IMR-90 (cell line): ENCODE measurements around the gene SAXO1. TPM values are rescaled to one million over a fixed set of nuclear protein-coding genes. Genes with fewer than 3 reads are reported as not detected.

Experiments used
- ATAC-seq: fragments of 200-7000 bp; cut with Tn5 transposase; 2 replicates; pipeline ENCODE4 v1.9.1; 2020; ENCODE audit warnings: low read depth, mild to moderate bottlenecking, moderate library complexity
- BruUV-seq: library from RNA; stranded (reverse); fragments of 400-500 nt; replicated peaks from 2 replicates; lab custom pipeline; 2021; lab: Mats Ljungman, UMichigan
- CTCF ChIA-PET: fragments of 300-600 bp; formaldehyde crosslinking; extraction: SDS; loops from one replicate; lab custom pipeline; 2021; ENCODE audit warnings: antibody characterized with exemption; lab: Yijun Ruan, JAX
- POLR2A ChIA-PET: fragments of 300-600 bp; sonication (Branson Sonifier 250); formaldehyde crosslinking; loops from one replicate; lab custom pipeline; 2022; ENCODE audit warnings: antibody characterized with exemption; ENCODE audit not compliant: unreplicated experiment; lab: Charles Lee
- DNase-seq: peaks from one replicate; pipeline ENCODE4 v3.0.0; 2013
- H2AFZ ChIP-seq: replicated peaks from 2 replicates; pipeline ENCODE3; 2013; ENCODE audit warnings: low read length, mild to moderate bottlenecking; ENCODE audit not compliant: poor library complexity
- H2AK5ac ChIP-seq: 2 replicates; pipeline ENCODE4 v1.6.1; 2013; ENCODE audit warnings: low read depth, low read length, inconsistent platforms
- H2AK9ac ChIP-seq: replicated peaks from 2 replicates; pipeline ENCODE3; 2013; ENCODE audit warnings: mild to moderate bottlenecking, low read depth, low read length, moderate library complexity; ENCODE audit not compliant: poor library complexity
- H2BK120ac ChIP-seq: 2 replicates; pipeline ENCODE4 v1.6.1; 2013; ENCODE audit warnings: low read depth, low read length, inconsistent platforms
- H2BK15ac ChIP-seq: 3 replicates; pipeline ENCODE4 v1.6.1; 2013; ENCODE audit warnings: low read depth, low read length, inconsistent platforms
- H2BK20ac ChIP-seq: 2 replicates; pipeline ENCODE4 v1.6.1; 2013; ENCODE audit warnings: low read depth, mild to moderate bottlenecking, inconsistent platforms, low read length, moderate library complexity
- H2BK5ac ChIP-seq: 2 replicates; pipeline ENCODE4 v1.6.1; 2013; ENCODE audit warnings: mild to moderate bottlenecking, low read depth, low read length, inconsistent platforms; ENCODE audit not compliant: poor library complexity, severe bottlenecking
- H3K14ac ChIP-seq: replicated peaks from 2 replicates; pipeline ENCODE4 v1.6.1; 2013; ENCODE audit warnings: low read depth, low read length, inconsistent platforms
- H3K18ac ChIP-seq: 2 replicates; pipeline ENCODE4 v1.6.1; 2013; ENCODE audit warnings: low read depth, low read length, control low read depth
- H3K23ac ChIP-seq: 2 replicates; pipeline ENCODE4 v1.6.1; 2013; ENCODE audit warnings: low read depth, low read length, inconsistent platforms
- H3K27ac ChIP-seq: 2 replicates; pipeline ENCODE4 v1.5.1; 2013; ENCODE audit warnings: mild to moderate bottlenecking, control low read depth, low read length; ENCODE audit not compliant: insufficient read depth
- H3K27me3 ChIP-seq: 2 replicates; pipeline ENCODE4 v1.6.1; 2013; ENCODE audit warnings: low read length; ENCODE audit not compliant: control insufficient read depth, insufficient read depth
- H3K36me3 ChIP-seq: 2 replicates; pipeline ENCODE4 v1.6.1; 2013; ENCODE audit warnings: low read length, mixed read lengths; ENCODE audit not compliant: control insufficient read depth, insufficient read depth
- H3K4ac ChIP-seq: 2 replicates; pipeline ENCODE4 v1.6.1; 2013; ENCODE audit warnings: low read depth, low read length, inconsistent platforms
- H3K4me1 ChIP-seq: 2 replicates; pipeline ENCODE4 v1.6.1; 2013; ENCODE audit warnings: low read length, mixed read lengths; ENCODE audit not compliant: control insufficient read depth, insufficient read depth
- H3K4me2 ChIP-seq: 2 replicates; pipeline ENCODE4 v1.6.1; 2013; ENCODE audit warnings: low read depth, mild to moderate bottlenecking, control low read depth, low read length, moderate library complexity
- H3K4me3 ChIP-seq: 2 replicates; pipeline ENCODE4 v1.5.1; 2013; ENCODE audit warnings: low read depth, mild to moderate bottlenecking, control low read depth, low read length, moderate library complexity; ENCODE audit not compliant: insufficient read depth
- H3K56ac ChIP-seq: 2 replicates; pipeline ENCODE4 v1.6.1; 2013; ENCODE audit warnings: low read length, inconsistent platforms; ENCODE audit not compliant: insufficient read depth; ENCODE audit errors: extremely low read depth
- H3K79me1 ChIP-seq, 2 experiments: 2 replicates each; pipeline ENCODE4 v1.6.1; 2013; ENCODE audit warnings: low read length in 2 of 2, inconsistent platforms in 1 of 2, low read depth in 1 of 2
- H3K9ac ChIP-seq: 2 replicates; pipeline ENCODE4 v1.6.1; 2013; ENCODE audit warnings: low read depth, low read length, control low read depth
- H3K9me1 ChIP-seq: 2 replicates; pipeline ENCODE4 v1.6.1; 2013; ENCODE audit warnings: low read length, inconsistent platforms; ENCODE audit not compliant: insufficient read depth
- H3K9me3 ChIP-seq: 2 replicates; pipeline ENCODE4 v1.6.1; 2013; ENCODE audit warnings: low read length; ENCODE audit not compliant: control insufficient read depth, insufficient read depth
- H4K20me1 ChIP-seq: 2 replicates; pipeline ENCODE4 v1.6.1; 2013; ENCODE audit warnings: low read length, inconsistent platforms; ENCODE audit not compliant: insufficient read depth
- H4K5ac ChIP-seq: 2 replicates; pipeline ENCODE4 v1.6.1; 2013; ENCODE audit warnings: mild to moderate bottlenecking, low read depth, low read length, control low read depth
- H4K8ac ChIP-seq, 2 experiments: 2 replicates each; pipeline ENCODE4 v1.6.1; 2013; ENCODE audit warnings: low read depth in 2 of 2, low read length in 2 of 2, control low read depth in 1 of 2, inconsistent platforms in 1 of 2
- H4K91ac ChIP-seq: 2 replicates; pipeline ENCODE4 v1.6.1; 2013; ENCODE audit warnings: low read depth, low read length, inconsistent platforms; ENCODE audit not compliant: insufficient read depth
- BHLHE40 ChIP-seq: fragments of 150-350 bp; IDR thresholded peaks from 2 replicates; pipeline ENCODE4 v1.6.1; 2016; ENCODE audit warnings: mild to moderate bottlenecking, low read depth, low read length
- CEBPB ChIP-seq: IDR thresholded peaks from 2 replicates; pipeline ENCODE4 v1.6.1; 2012; ENCODE audit warnings: low read depth, low read length, improper control_type of control experiment
- MAFK ChIP-seq: IDR thresholded peaks from 2 replicates; pipeline ENCODE4 v1.6.1; 2012; ENCODE audit warnings: low read depth, low read length, improper control_type of control experiment
- MXI1 ChIP-seq: IDR thresholded peaks from 2 replicates; pipeline ENCODE4 v1.6.1; 2012; ENCODE audit warnings: low read depth, mild to moderate bottlenecking, low read length, moderate library complexity, borderline replicate concordance
- NFE2L2 ChIP-seq: fragments of 150-350 bp; IDR thresholded peaks from 2 replicates; pipeline ENCODE4 v1.6.1; 2016; ENCODE audit warnings: low read depth, mild to moderate bottlenecking, low read length
- RFX5 ChIP-seq: IDR thresholded peaks from 2 replicates; pipeline ENCODE4 v1.8.0; 2012; ENCODE audit warnings: low read depth, mild to moderate bottlenecking, low read length, moderate library complexity
- WGBS, 2 experiments: methylation state at CpG; one replicate each; pipeline versions ENCODE4 v1.1.5 to v1.1.7; 2013; ENCODE audit warnings: missing lambda C conversion rate in 2 of 2; ENCODE audit not compliant: insufficient read length in 1 of 2; ENCODE audit errors: extremely low coverage in 2 of 2; 5-methylcytosine and 5-hydroxymethylcytosine counted together
- dilution Hi-C: fragments of 300-500 bp; cut with HindIII; formaldehyde crosslinking; loops from one replicate; pipeline ENCODE4 v1.14.3; 2018; ENCODE audit warnings: low sequenced_read_pairs; ENCODE audit not compliant: unreplicated experiment
- in situ Hi-C: fragments of 300-500 bp; cut with MboI; formaldehyde crosslinking; loops from 3 replicates; pipeline ENCODE4 v1.14.3; 2019; ENCODE audit warnings: low sequenced_read_pairs, inconsistent platforms, mixed read lengths
- intact Hi-C: fragments of 100-400 bp; cut with micrococcal nuclease; formaldehyde crosslinking; loops from 2 replicates; pipeline ENCODE4 v1.10.0; 2022
- polyA plus RNA-seq, 3 experiments: library from polyadenylated mRNA; depleted of rRNA; stranded (reverse); fragments of >200 nt; gene quantifications; 2 replicates each; pipeline ENCODE4 v1.2.3, GENCODE V29; 2012; ENCODE audit warnings: low replicate concordance in 1 of 3
- total RNA-seq: library from RNA; depleted of rRNA; stranded (reverse); fragments of >200 nt; gene quantifications from 2 replicates; pipeline ENCODE4 v1.2.3, GENCODE V29; 2012
- TF ChIP-seq, protein P1 (sequence below): fragments of 150-350 bp; IDR thresholded peaks from 2 replicates; pipeline ENCODE4 v1.6.1; 2017; ENCODE audit warnings: mild to moderate bottlenecking, antibody characterized with exemption, low read length, low read depth
- TF ChIP-seq, protein P2 (sequence below): fragments of 150-350 bp; IDR thresholded peaks from 2 replicates; pipeline ENCODE4 v1.6.1; 2016; ENCODE audit warnings: low read depth, mild to moderate bottlenecking, low read length, moderate library complexity, borderline replicate concordance
- TF ChIP-seq, protein P3 (sequence below): conservative IDR thresholded peaks from 2 replicates; pipeline ENCODE4 v1.5.1; 2012; ENCODE audit warnings: mild to moderate bottlenecking, low read depth, low read length, improper control_type of control experiment

SAXO1 gene
- total and polyA plus RNA-seq, 2 of the 4 experiments (the other 2 are of a cell fraction), result not detected

DNA sequence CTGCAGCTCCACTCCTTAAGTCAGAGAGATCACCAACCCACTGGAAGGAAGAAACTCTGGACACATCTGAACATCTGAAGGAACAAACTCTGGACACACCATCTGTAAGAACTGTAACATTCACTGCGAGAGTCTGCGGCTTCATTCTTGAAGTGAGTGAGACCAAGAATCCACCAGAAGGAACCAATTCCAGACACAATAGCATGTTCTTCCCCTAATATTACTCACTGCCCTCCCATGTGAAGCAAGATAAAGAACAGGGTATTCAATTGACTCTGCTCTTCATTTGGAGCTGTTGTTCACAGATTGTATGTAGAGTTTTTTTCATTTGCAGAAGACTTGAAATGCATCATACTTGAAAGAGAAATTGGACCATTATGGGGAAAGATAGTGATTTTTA, 10.8 kb downstream of the SAXO1 start:
- POLR2A ChIA-PET, result no interaction called here
- dilution Hi-C loops, result no loop called here
- no peak overlapping the region for H2BK120ac ChIP-seq

More for the DNA sequence above, 10.8 kb downstream of the SAXO1 start:
- CTCF ChIA-PET, result no interaction called here
- Histone ChIP-seq H3K23ac (no peak overlapping the region), H3K79me1 (no peaks in the 10 kb centered on the region), H3K27ac (no peak overlapping the region), H3K9me1 (no peaks in the 10 kb centered on the region), H2AFZ (no peak overlapping the region), H3K9ac (no peak overlapping the region), H2BK5ac (no peak overlapping the region), H4K91ac (no peak overlapping the region), H3K4me2 (no peak overlapping the region), H2AK5ac (no peak overlapping the region), H3K4me1 (no peaks in the 10 kb centered on the region), H3K9me3 (peaks cover 6% of the 10 kb centered on the region; the same call in 1 of the 2 replicates), H4K8ac (no peak overlapping the region), H3K27me3 (peaks cover 12% of the 10 kb centered on the region), H2AK9ac (no peak overlapping the region), H2BK15ac (no peak overlapping the region), H3K14ac (no peak overlapping the region), H3K36me3 (no peaks in the 10 kb centered on the region), H3K4me3 (no peak overlapping the region), H2BK20ac (no peak overlapping the region), H3K56ac (no peak overlapping the region), H3K18ac (no peak overlapping the region), H4K20me1 (no peaks in the 10 kb centered on the region), H4K5ac (no peak overlapping the region), H3K4ac (no peak overlapping the region)
- no CpG with 5 or more reads among the region's 2 CpGs for WGBS, 2 experiments
- TF ChIP-seq, protein P1, sequence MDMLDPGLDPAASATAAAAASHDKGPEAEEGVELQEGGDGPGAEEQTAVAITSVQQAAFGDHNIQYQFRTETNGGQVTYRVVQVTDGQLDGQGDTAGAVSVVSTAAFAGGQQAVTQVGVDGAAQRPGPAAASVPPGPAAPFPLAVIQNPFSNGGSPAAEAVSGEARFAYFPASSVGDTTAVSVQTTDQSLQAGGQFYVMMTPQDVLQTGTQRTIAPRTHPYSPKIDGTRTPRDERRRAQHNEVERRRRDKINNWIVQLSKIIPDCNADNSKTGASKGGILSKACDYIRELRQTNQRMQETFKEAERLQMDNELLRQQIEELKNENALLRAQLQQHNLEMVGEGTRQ, result no peak
- no peak for TF ChIP-seq CEBPB
- TF ChIP-seq, protein P2, sequence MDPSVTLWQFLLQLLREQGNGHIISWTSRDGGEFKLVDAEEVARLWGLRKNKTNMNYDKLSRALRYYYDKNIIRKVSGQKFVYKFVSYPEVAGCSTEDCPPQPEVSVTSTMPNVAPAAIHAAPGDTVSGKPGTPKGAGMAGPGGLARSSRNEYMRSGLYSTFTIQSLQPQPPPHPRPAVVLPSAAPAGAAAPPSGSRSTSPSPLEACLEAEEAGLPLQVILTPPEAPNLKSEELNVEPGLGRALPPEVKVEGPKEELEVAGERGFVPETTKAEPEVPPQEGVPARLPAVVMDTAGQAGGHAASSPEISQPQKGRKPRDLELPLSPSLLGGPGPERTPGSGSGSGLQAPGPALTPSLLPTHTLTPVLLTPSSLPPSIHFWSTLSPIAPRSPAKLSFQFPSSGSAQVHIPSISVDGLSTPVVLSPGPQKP, result no peak
- no peak for TF ChIP-seq BHLHE40
- TF ChIP-seq MXI1, result no peak
- TF ChIP-seq MAFK, result no peak
- TF ChIP-seq NFE2L2, result no peak
- TF ChIP-seq RFX5, result no peak
- TF ChIP-seq, protein P3, sequence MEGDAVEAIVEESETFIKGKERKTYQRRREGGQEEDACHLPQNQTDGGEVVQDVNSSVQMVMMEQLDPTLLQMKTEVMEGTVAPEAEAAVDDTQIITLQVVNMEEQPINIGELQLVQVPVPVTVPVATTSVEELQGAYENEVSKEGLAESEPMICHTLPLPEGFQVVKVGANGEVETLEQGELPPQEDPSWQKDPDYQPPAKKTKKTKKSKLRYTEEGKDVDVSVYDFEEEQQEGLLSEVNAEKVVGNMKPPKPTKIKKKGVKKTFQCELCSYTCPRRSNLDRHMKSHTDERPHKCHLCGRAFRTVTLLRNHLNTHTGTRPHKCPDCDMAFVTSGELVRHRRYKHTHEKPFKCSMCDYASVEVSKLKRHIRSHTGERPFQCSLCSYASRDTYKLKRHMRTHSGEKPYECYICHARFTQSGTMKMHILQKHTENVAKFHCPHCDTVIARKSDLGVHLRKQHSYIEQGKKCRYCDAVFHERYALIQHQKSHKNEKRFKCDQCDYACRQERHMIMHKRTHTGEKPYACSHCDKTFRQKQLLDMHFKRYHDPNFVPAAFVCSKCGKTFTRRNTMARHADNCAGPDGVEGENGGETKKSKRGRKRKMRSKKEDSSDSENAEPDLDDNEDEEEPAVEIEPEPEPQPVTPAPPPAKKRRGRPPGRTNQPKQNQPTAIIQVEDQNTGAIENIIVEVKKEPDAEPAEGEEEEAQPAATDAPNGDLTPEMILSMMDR, result no peak
- intact Hi-C loops (loop anchor here (10.0 kb wide), 1 partner anchor 1497 kb away; no protein-coding TSS in a partner anchor), in situ Hi-C loops (no loop called here)
- no TSS peak for BruUV-seq
- DNase-seq (no peak), ATAC-seq (no peak)
